Ureter (tissue), 1 donor: Measurements from ENCODE around the gene RHBDF2. TPM values are rescaled to one million over a fixed set of nuclear protein-coding genes. Genes with fewer than 3 reads are reported as not detected.

Experiments used
- DNase-seq: peaks from one replicate; pipeline ENCODE4 v3.0.0-alpha.2; 2020; ENCODE audit warnings: low spot score
- total RNA-seq: library from RNA; stranded (reverse); gene quantifications from one replicate; pipeline ENCODE4 v1.2.4, GENCODE V29; 2023
- donor health status: DM: yes; HTN: yes; CAD: no.

Gene RHBDF2
- total RNA-seq, 1 donor from 2014 or later: 41.6 TPM

DNA sequence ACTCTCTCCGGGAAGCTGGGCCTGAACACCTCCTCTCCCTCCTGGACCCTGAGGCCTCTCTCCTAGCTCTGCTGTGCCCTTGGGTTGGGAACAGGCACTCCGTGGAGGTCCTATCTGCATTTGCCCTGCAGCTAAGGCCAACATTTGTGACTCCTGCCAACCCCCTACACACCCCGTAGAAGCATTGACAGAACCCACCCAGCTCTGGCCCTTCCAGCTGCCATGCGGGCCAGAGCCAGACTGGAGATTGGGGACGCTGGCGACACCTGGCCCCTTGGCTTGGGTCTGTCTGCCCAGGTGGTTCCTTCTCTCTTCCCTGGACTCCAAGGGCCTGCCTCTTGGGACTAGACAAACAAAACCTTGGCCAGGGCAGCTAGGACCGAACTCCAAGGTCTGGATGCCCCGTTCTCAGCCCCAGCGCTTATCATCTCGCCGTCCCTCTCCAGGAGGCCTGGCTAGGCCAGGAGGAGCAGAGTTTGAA lies 644 bp upstream of the RHBDF2 start:
- DNase-seq: no peak

DNA sequence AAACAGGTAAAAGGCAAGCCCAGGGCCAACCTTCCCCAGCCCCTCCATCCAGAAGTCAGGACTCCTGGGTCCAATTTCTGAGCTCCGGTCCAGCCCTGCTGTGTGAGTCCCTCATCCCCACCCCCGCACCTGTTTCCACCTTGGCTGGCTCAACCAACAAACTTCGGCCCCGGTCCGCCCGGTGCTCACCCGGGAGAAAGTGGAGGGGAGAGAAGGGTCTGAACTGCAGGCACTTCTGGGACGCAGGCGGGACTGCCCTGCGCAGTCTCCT lies 541 bp downstream of the RHBDF2 start:
- no peak for DNase-seq

DNA sequence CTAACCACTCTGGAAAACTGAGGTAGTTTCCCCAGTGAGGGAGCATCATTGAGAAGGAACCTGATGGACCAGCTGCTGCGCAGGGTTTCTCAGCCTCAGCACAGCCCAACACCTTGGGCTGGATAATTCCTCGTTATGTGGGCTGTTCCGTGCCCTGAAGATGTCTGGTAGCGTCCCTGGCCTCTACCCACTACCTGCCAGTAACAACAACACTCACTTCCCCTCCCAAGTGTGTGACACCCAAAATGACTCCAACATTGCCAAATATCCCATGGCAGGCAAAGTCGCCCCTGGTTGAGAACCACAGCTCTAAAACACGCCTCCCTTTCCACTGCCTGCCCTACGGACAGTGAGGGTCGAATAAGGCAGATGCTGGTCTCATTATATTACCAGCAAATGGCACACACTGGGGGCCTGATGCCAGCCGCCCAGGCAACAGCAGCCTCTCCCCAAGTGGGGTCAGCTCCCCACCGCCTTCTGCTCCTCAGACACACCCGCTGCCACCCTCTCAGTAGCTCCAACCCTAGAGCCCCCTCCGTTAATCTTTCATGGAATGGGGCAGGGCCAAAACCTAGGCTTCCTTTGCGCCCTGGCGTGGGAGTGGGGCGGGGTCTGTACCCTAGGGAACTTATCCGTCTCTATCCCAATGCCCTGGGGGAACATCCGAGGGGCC lies 1.0 kb downstream of the RHBDF2 start:
- no peak for DNase-seq

DNA sequence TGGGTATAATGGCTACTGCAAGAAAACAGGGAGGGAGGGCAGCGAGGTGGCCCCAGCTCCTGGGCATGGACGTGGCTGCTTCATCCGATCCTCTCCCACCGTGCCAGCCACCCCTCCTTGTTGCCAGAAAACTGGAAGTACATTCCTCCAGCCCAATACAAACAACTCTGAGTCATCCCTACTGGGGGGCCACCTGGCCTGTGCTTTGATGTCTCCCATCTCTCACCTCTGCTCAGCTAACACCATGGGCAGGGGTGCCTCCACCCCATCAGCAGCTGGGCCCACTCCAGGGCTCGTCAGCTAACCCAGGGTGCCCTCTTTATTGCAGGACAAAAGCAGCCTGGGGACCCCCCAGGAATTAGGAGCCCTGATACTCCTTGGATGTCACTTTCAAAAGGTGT lies 2.0 kb downstream of the RHBDF2 start:
- no peak for DNase-seq

DNA sequence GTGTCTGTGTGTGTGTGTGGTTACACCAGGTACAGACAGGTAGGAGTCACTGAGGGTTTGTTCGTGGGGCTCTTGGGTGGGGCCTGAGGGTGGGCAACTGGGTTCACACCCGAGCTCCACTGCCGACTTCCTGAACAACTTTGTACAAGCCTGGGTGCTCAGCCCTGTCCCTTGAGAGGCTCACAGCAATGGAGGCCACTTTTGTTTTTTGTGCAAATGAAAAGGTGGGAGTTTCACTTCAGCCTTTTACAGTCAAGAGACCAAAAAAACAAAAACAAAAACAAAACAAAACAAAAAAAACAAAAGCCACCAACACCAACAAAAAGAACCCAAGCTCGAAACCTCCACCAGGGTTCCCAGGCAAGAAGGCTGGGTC lies 2.4 kb downstream of the RHBDF2 start:
- no peak for DNase-seq

DNA sequence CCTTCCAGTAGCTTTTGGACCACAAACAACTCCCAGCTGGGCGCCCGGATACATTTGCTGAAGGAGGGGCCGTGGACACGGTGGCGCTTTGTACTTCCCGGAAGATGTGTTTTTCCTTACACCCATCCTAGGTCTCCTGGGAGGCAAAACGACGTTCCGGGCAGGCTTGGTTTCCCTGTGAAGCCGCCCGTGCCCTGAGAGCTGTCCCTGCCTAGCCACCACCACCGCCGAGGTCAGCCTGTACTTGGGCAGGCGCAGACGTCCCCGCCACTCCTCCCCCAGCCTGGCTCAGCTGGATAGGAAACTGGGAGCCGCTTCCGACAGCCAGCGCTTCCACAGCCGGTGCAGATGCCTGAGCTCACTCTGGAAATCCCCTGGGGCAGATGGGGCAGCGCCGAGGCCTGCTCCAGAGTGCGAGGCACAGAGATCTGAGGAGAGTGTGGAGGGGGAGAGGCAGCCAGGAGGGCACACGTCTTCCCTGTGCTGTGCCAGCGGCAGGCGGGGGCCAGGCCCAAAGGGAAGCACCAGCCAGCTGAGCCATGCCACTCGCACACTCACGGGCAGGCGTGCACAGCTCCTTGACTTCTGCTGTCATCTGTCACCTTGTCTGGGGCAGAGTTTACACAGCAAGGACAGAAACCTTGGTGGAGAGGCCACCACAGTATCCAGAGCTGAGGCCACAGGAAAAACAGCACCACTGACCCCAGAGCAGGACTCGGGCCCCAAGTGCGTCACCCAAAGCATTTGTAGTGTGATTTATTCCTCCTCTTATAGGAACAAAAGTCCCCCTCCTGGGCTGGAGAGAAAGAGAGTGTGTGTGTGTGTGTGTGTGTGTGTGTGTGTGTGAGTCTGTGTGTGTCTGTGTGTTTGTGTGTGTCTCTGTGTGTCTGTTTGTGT lies 3.0 kb downstream of the RHBDF2 start:
- DNase-seq: peak; percentile 75

DNA sequence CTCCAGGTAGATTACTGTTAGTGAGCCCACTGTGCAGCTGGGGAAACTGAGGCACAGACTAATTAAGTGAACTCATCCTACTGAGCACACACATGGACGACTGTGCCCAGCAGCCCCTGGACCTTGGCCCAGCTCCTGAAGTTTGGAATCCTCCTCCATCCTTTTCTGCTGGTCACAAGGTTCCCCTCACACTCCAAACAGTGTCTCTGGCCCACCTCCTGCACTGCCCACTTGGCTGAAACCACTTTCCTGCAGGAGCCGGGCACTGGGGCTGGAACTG lies 3.6 kb downstream of the RHBDF2 start:
- DNase-seq: no peak

DNA sequence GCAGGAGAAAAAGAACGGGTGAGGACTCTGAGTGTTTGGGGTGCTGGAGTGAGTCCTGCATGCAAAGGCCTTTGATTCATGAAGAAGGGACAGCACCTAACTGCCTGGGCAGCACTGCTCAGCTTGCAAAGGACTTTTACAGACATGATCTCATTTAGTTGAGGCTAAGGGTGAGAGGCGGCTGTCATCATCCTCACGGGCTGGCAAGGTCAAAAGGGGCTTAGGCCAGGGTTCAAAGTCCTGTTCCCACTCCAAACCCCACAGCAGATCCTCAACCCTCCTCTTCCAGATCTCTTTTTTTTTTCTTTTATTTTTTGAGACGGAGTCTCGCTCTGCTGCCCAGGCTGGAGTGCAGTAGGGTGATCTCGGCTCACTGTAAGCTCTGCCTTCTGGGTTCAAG lies 4.8 kb downstream of the RHBDF2 start:
- DNase-seq: no peak

DNA sequence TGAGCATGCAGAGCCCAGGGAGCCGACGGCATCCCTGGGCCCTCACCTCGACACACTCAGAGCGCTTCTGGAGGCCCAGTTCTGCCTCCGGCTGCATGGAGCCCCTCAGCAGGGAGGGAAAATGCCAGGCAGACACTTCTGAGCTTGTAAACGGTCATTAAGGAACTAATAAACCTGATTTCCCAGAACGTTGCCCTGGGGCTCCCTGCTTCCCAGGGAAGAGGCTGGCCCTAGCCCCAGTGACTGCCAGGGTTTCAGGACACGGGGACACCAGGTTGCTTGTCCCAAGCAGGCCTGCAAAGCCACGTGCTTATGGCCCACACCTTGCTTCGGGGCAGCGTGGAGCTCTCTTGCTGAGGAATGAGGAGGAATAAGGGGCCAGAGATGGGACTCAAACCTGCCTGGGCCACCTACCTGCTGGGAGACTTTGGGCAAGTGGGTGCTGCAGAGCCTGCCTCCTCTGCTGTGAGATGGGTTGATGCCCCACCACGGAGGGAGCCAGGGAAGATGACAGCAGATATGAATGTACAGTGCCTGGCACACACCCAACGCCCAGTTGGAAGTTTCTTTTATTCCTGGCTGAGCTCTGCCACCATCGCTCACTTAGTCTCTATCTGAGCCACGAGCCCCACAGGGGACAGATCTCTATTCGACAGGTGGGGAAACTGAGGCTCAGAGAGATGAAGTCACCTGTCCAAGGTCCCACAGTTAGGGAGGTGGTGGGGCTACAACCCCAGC lies 5.4 kb downstream of the RHBDF2 start:
- DNase-seq: no peak

DNA sequence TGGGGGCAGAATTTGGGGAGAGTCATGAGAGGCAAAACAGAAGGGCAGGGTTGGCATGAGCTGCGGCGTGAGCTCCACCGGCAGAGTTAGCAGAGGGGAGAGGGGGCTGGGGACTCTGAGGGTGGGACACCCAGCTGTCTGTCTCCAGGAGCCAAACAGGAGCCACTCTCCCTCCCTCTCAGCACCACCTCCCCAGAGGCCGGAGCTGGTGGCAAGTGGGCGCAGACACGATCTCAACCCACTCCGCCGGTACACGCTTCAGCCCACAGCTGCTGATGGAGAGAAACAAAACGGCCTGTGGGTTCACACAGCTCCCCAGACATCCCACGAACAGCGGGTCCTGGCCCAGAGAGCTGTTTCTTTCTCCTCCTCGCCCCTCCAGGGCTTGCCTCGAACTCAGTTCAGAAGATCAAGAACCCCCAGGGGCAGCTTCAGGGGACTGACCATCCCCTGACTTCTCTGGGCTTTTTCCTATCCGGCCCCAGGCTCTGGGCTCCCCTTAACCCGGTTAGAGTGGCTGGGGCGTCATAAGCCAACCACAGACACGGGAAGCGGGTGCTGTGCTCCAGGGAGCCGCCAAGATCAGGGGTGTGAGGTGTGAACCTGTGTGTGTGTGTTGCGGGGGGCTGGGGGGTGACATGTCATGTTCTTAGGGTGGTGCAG lies 7.6 kb downstream of the RHBDF2 start:
- DNase-seq: no peak

DNA sequence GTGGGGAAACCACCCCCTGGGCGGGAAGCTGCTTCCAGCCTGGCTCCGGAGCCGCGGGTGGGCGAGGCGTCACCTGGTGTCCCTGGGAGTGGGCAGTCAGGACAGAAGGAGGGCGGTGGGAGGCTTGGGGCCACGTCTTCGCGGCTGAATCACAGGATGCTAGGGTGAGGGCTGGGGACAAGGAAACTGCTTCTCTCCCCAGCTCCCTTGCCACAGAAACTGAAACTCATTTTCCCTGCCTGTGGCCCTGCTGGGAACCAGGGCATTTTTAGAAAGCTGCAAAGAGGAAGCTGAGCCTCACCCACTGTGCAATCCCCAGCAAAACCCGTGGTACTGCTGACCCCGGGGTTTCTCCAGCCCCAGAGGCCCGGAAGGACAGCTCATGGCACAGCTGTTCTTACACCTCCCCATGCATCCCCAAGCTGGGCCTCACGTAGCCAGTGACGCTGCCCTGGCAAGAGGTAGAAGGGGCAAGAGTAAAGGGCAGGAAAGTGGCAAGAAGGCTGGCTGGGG lies 8.2 kb downstream of the RHBDF2 start:
- peak; percentile 71 for DNase-seq

DNA sequence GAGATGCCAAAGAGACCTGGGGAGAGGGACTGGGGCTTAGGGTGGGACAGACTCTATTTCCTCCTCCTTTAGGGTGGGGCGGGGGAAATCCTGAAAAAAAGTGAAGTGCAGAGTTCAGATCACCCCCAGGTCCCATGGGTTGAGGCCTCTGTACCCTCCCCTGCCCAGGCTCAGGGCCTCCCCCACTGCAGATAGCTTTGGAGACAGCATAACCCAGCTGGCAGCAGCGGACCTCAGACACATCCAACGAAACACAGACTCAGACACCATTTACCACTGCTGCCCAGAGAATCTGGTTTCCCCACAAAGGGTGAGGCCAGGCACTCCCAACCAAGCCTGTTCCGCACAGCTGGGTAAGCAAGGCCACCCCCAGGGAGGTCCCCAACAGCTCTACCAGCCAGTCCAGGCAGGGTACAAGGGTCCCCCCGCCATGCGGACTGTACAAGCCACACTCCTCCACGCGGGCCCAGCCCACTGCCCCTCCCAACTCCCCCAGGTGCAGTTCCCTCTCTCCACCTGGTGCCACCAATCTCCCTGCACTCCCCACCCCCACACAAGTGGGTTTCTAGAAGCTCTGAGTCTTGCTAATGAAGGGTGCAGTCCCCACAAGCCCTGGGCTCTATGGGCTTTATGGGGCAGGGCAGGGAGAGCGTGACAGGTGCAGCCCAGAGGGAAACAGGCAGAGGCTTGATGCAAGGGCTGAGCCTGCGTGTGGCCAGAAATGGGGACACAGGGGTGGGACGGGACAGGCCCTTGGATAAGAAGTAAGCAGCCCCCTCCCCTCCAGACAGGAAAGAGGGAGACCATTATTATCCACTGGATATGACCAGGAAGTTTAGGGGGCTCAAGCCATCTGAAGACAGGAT lies 8.9 kb downstream of the RHBDF2 start:
- DNase-seq: peak; percentile 79

DNA sequence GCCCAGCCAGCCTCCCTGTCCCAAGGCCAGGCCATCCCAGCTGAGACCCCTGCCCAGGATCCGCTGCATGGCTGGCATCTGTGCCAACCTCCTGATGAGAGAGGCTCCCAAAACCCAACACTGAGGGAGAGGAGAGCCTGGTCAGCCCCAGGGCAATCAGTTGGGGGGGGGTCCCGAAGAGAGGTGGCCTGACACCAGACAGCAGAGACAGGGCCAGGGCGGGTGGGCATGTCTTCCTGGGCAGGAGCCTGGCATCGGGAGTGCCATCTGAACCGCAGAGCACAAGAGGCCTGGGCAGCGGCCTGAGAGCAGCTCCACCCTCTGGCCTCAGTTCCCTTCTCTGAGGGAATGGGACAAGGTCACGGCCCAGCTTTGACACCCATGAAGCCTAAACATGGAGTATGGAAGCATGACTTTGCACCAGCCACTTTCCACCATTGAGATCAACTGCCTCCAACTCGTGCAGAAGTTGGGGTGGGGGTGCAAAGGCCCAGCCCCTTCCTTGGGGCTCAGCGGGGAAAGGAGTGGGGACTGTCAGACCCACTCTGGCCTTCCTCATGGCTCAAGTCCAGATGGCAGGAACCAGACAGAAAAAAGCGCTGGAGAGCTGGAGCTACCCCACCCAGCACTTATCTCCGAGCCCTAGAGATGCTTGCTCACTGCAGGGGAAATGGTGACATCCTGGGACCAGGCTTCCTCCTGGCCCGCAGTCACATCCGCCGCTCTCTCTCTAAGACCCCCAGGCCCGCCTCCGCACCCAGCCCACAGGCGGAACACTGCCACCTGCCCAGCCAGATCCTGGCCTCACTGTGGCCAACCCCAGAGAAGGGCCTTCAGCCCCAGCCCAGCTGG lies 9.7 kb downstream of the RHBDF2 start:
- no peak for DNase-seq

DNA sequence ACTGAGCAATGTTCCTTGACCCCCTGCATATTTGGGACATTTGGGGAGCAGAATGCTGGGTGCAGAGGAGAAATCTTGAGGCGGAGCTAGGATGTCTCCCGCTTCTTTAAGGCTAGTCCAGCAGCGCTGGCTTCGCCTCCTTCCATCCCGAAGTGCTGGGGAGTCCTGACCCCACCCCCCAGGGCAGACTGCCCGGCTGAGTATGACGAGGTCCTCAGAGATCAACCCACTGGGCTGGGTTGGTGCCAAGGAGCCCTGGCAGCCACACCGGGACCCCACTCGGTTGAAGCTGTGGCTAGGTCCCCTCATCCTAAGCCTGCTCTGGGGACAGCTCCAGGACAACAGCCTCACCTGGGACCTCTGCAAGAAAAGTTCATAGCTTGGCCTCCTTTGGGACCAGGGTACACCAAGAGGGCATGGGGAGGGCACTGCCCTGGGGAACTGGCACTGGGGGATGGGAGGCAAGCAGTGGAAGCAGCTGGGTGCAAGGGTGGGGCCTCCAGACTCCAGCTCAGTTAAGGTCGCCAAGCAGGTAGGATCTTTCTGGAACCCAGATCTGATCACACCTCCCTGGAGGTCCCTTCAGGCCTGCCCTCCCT lies 11.0 kb downstream of the RHBDF2 start:
- DNase-seq: no peak

DNA sequence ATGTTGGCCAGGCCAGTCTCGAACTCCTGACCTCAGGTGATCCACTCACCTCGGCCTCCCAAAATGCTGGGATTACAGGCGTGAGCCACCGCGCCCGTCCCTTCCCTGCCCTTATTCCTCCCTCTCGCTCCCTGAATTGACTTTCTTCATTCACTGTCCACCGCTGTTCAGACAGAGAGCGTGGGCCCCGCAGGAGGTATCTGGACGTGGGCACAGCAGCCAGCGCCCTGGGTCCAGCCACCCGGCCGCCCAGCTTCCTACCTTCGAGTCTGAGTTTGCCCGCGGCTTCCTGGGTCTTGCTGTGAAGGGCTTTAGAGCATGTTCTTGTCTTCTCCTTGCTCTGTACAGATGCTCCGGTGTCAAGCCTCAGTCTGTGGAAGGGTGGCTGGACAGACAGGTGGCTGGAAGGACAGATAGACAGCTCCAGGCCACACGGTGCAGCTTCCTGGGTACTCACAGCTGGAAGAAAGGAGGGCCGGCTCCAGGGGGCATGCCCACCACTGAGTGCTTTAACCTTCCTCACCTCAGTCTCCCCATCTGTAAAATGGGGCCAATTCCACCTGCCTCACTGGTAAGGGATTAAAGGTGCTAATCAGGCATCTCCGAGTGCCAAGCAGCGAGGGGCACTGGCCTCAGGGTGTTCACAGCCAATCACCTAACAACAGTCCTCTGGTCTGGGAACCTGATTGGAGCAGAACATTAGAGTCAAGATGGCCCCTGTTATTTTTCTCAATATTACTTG lies 13.6 kb downstream of the RHBDF2 start:
- no peak for DNase-seq

DNA sequence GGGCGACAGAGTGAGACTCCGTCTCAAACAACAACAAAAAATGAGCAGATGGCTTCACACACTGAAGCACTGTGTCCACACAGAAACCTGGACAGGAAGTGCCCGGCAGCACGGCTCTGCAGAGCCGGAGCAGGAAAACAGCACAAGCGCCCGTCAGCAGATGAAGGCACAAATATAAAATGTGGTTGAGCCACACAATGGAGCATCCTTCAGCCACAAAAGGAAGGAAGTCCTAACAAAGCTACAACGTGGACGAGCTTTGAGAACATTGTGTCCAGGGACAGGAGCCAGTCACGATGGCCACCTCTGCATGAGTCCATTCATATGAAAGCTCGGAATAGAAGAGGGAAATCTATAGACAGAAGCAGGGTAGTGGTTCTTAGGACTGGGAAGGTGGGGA lies 15.7 kb downstream of the RHBDF2 start:
- no peak for DNase-seq

DNA sequence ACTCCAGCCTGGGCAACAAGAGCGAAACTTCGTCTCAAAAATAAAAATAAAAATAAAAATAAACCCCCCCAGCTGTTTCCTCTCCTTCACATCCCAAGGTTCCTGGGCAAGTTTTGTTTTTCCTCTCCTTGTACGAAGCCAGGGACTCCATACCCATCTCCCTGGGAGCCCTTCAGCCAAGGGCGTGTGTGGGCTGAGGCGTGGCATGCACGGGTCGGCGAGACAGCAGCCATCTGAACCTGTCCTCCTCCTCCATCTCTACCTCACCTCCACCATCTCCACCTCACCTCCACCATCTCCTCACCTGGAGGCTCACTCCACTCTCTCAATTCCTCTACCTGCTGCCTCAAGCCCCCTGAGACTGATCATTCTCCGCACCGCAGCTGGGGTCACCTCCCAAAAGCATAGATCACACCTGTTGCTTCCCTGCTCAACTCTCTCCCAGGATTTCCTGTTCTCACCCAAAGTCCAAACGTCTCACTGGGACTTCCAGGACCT lies 16.9 kb downstream of the RHBDF2 start:
- DNase-seq: no peak

DNA sequence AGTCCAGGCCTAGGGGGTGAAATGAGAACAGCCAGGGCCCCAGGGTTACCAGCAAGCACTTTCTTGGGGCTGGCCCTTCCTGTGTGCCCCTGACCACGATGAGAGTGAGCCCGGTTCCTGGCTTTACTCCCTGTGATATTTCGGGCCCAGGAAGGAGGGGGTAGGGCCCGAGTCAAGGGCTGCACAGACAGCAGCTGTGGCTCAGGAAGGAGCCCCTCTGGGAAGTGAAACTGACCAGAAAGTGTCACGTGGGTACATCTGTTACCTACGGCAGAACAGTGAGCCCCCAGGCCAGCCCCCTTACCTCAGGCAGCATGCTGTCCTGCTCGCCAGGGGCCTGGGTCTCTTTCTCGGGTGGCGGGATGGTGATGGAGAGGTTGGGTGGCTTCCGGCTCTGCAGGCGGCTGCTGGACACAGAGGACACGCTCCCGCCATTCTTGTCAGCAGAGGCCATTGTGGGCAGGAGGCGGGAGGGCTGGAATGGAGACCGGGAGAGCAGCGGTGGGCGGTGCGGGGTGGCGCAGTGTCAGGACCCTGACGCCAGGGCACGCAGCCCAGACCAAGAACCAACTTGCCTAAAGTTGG lies 20.1 kb downstream of the RHBDF2 start:
- no peak for DNase-seq

DNA sequence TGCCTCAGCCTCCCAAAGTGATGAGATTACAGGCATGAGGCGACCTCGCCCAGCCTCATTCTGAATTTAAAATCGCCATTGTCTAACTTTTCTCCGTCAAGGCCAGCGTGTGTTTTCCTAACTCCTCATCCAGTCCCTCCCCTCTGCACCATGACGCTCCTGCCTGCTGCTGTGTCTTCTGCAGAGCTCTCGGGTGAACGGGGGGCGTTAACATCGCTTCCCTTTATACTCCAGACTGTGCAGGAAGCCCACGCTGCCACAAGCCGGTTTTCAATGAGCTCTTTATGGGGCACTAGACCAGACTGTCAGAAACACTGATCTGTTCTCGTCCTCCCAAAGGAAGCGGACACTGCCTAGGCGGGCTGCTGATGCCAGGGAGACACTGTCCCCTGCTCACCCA lies 20.6 kb downstream of the RHBDF2 start:
- no peak for DNase-seq
